Measurements from ENCODE around the gene PER3.
A peak's percentile ranks its signal among the peaks of the same experiment; 100 is the strongest.

The PER3 gene

DNA sequence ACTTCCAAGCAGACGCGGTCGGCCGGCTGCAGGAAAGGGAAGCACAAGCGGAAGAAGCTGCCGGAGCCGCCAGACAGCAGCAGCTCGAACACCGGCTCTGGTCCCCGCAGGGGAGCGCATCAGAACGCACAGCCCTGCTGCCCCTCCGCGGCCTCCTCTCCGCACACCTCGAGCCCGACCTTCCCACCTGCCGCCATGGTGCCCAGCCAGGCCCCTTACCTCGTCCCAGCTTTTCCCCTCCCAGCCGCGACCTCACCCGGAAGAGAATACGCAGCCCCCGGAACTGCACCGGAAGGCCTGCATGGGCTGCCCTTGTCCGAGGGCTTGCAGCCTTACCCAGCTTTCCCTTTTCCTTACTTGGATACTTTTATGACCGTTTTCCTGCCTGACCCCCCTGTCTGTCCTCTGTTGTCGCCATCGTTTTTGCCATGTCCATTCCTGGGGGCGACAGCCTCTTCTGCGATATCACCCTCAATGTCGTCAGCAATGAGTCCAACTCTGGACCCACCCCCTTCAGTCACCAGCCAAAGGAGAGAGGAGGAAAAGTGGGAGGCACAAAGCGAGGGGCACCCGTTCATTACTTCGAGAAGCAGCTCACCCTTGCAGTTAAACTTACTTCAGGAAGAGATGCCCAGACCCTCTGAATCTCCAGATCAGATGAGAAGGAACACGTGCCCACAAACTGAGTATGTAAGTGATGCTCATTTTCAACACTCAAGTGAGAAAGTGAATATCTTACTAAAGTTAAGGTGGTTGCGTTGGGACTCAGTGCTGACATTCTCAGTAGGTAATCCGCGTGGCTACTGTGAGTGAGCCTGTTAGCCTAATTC, 43.2 kb downstream of the PER3 start:
- DNase-seq (ENCODE audit: extremely low spot score, insufficient read length, low read depth) (no peak), FAIRE-seq (no peak)

GRCh38 chr1:7831458-7831857, 47.4 kb downstream of the PER3 start:
- peak; percentile 46 for FAIRE-seq
- DNase-seq (ENCODE audit: extremely low spot score, insufficient read length, low read depth), result no peak

DNA sequence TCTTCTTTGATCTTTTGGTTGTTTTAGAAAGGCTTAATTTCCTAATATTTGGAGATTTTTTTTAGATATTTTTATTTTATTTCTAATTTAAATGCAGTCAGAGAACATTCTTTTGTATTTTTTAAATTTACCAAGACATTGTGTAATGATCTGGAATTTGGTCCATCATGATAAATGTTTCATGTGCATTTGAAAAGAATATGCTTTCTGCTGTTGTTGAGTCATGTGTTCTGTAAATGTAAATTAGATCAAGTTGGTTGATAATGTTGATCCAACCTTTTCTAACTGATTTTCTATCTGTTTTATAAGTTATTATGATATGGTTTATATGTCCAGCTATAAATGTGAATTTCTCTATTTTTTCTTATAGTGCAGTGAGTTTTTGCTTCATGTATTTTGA, 48.9 kb downstream of the PER3 start:
- DNase-seq (ENCODE audit: extremely low spot score, insufficient read length, low read depth) (no peak), FAIRE-seq (no peak)

DNA sequence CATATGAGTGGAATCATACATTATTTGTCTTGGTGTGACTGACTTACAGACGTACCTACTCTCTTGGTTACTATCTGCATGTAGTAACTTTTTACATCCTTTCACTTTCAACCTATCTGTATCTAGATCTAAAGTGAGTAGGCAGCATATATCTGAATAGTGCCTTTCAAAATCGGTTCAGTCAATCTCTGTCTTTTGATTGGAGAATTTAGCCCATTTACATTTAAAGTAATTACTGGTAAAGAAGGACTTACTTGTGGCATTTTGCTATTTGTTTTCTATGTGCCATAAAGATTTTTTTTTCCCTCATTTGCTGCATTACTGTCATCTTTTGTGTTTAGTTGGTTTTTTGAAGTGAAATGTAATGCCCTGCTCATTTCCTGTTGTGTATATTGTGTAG, 54.6 kb downstream of the PER3 start:
- DNase-seq (ENCODE audit: extremely low spot score, insufficient read length, low read depth), result no peak

DNA sequence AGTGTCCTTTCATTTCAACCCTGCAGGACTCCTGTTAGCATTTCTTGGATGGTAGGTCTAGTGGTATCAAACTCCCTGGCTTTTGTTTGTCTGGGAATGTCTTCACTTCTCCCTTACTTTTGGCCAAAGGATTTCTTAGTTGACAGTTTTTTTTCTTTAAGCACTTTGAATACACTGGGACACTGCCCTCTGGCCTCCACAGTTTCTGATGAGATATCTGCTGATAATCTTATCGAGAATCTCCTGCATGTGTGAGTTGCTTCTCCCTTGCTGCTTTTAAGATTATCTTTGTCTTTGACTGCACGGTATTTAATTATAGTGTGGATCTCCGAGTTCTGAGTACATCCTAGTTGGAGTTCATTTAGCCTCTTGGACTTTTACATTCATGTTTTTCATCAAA, 55.4 kb downstream of the PER3 start:
- no peak for FAIRE-seq

More for the DNA sequence above, 54.6 kb downstream of the PER3 start:
- FAIRE-seq, result no peak

GRCh38 chr1:7842517-7842916, 58.4 kb downstream of the PER3 start:
- FAIRE-seq (peak; percentile 63), DNase-seq (ENCODE audit: extremely low spot score, insufficient read length, low read depth) (peak; percentile 14)

More for the DNA sequence above, 55.4 kb downstream of the PER3 start:
- no peak for DNase-seq (ENCODE audit: extremely low spot score, insufficient read length, low read depth)

- FAIRE-seq (no peak), DNase-seq (ENCODE audit: extremely low spot score, insufficient read length, low read depth) (no peak)
Observed at GRCh38 chr1:7845761-7846160, 61.7 kb downstream of the PER3 start.

DNA sequence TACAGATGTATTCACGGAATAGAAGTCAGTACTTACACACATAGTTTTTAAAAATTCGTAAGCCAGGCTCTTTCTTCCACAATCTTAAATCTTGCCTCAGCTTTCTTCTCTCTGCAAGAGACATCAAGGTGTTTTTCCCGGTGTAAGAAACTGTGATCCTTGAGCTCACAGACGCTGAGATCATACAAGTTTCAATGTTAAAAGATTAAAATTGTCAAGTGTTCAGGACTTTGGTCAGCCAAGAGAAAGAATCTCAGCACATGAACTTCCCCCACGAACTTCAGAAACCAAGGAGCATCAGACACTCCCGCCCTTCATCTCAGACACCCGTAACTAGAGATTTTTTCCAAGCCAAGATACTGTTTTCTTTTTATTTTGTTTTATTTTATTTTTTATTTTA, 62.6 kb downstream of the PER3 start:
- DNase-seq (ENCODE audit: extremely low spot score, insufficient read length, low read depth), result no peak
- FAIRE-seq, result no peak

GRCh38 chr1:7847599-7847998, 63.5 kb downstream of the PER3 start:
- FAIRE-seq (no peak), DNase-seq (ENCODE audit: extremely low spot score, insufficient read length, low read depth) (no peak)

GRCh38 chr1:7850786-7851185, 66.7 kb downstream of the PER3 start:
- DNase-seq (ENCODE audit: extremely low spot score, insufficient read length, low read depth) (no peak), FAIRE-seq (no peak)

DNA sequence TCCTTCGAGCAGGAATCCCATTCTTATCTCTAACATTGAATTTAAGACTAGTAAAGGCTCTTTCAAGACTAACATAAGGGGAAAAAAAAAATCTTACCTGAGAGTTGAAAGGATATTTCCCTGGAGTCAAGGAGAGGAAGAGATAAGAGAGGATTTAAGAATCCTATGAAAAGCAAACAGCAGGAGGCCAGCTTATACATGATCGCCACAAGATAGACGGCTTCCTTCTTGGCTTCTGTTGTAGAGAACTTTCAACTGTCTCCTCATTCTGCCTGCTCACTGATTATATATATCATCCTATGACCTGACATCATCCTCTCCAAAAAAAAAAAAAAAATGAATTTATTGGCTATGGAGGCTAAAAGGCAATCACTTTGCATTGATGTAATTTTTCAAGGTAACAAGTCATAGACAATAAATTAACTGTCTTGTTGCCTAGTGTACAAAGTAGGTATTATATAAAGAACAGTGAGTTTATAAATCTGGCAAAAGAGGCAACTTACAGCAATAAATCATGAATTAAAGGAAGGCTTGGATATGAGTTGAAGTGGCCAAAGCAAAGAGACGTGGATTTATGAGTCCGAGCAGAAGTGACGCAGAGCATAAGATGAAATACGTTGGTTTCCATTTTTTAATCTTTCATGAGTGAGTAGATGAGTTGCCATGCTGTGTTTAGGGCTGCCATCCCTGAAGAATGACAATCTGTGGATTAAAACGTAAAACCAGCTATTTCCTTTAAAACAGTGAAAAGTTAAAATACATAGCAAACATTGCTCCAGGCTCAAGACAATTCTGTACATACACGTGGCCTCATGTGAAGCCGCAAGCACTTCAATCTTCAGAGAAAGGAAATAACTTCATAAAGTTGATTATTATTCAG, 69.0 kb downstream of the PER3 start, which contains the start of gene UTS2:
TSS of gene UTS2 (minus strand) at position 262 of the 880 bp plus-strand sequence. CDS start at position 200, 62 bp downstream.
- FAIRE-seq, result no peak
- no peak for DNase-seq (ENCODE audit: extremely low spot score, insufficient read length, low read depth)

DNA sequence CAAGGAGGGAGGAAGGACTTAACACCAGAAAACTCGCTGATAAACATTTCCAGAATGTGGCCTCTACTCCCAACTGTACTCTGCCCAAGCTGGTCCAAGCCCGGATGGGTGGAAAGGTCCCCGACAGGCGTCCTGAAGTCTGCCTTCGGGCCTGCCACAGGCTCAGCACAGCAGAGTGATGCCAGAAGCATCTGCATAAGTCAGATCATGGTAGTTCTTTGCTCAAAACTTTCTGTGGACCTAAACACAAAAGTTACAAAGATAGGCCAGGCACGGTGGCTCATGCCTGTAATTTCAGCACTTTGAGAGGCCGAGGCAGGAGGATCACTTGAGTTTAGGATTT, 69.6 kb downstream of the PER3 start:
- FAIRE-seq, result no peak
- no peak for DNase-seq (ENCODE audit: extremely low spot score, insufficient read length, low read depth)

GRCh38 chr1:7856345-7856744, 72.3 kb downstream of the PER3 start:
- DNase-seq (ENCODE audit: extremely low spot score, insufficient read length, low read depth) (no peak), FAIRE-seq (no peak)

- DNase-seq (ENCODE audit: extremely low spot score, insufficient read length, low read depth), result no peak
- no peak for FAIRE-seq
Observed at GRCh38 chr1:7857000-7857399, 72.9 kb downstream of the PER3 start.

DNA sequence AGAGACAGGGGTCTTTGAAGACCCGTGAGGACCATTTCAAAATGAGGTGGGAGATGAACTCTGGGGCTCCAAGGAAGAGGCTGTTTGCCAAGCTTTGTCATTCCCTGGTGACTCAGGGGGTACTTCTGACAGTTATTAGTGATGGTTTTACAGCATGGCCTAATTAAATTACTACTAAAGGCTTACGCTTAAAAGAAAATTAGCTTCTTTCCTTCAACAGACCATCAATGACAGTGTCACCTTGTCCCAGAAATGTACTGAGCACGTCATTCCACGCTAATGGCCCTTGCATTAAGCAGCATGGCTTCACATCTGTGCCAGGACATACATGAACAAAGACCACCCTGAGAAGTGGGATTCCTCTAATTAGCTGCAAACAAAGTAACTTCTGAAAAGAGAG, 73.9 kb downstream of the PER3 start:
- FAIRE-seq, result no peak
- no peak for DNase-seq (ENCODE audit: extremely low spot score, insufficient read length, low read depth)

DNA sequence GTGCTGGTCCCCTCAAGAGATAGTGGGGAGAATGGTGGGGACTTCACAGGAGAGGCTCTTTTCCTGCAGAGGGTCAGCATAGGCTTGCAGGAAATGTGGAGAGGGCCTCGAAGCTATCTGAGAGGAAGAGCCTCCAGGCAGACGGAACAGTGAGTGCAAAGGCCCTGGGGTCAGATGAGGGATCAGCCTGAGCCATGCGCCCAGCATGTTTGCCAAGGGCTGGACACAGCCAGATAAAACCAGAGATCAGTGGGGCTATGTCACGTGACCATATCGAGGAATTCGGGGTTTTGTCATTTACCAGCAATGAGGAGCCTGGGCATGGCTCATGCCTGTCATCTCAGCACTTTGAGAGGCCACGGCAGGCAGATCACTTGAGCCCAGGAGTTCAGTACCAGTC, 75.3 kb downstream of the PER3 start:
- DNase-seq (ENCODE audit: extremely low spot score, insufficient read length, low read depth) (no peak), FAIRE-seq (no peak)

- FAIRE-seq, result no peak
- DNase-seq (ENCODE audit: extremely low spot score, insufficient read length, low read depth), result no peak
Observed at GRCh38 chr1:7860130-7860529, 76.0 kb downstream of the PER3 start.

DNA sequence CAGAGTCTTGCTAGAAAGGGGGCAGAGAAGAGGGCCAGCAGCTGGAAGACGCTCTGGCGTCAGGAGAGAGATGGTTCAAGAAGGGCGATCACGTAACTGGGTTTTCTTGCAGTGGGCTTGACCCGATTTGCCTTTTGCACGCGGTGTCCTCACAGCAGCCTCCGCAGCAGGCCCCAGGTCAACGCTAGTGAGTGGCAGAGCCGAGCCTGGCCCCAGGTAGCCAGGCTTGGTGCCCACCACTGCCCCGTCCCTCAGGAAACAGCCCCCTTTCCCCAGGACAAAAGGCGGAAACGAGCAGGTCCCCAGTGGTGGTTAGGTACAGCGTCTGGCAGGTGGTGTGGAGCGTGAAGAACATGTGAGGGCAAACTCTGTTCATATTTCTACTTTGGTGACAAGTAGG, 77.4 kb downstream of the PER3 start:
- DNase-seq (ENCODE audit: extremely low spot score, insufficient read length, low read depth), result no peak
- no peak for FAIRE-seq

DNA sequence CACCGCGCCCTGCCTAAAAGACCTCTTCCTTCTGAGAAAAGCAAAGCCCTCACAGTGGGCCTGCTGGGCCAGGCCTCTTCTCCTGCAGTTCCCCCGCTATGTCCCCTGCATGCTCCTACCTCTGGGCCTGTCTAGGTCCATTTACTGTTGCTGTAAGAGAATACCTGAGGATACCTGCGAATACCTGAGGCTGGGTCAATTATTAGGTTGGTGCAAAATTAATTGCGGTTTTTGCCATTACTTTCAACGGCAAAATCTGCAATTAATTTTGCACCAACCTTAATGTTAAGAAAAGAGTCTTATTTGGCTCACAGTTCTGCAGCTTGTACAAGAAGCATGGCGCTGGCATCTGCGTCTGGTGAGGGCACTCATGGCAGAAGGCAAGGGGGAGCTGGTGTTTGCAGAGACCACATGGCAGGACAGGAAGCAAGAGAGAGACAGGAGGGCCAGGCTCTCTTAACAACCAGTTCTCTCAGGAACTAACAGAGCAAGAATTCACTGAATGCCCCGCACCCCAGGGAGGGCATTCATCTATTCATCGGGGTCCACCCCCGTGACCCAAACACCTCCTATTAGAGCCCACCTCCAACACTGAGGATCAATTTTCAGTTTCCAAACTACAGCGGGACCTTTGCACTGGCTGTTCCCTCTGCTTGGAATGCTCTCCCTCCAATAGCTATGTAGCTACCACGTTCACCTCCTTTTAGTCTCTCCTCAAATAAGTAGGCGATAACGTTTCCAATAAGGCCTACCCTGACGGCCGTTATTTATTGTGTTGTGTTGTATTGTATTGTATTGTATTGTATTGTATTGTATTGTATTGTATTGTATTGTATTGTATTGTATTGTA, 78.3 kb downstream of the PER3 start:
- FAIRE-seq, result no peak

GRCh38 chr1:7863756-7864328, 79.8 kb downstream of the PER3 start:
- FAIRE-seq, result no peak
- no peak for DNase-seq (ENCODE audit: extremely low spot score, insufficient read length, low read depth)

More for the DNA sequence above, 78.3 kb downstream of the PER3 start:
- DNase-seq (ENCODE audit: extremely low spot score, insufficient read length, low read depth), result no peak
